ENCODE measurements around the gene TPM1. TPM values are rescaled to one million over a fixed set of nuclear protein-coding genes. Genes with fewer than 3 reads are reported as not detected.
"Not testable (repeated sequence)": the region's sequence is repeated elsewhere in the genome, so short reads cannot be mapped to it uniquely, and the experiment has no call there.

TPM1 gene
- total RNA-seq, 1 donor from 2014 or later, result 9.6 TPM

DNA sequence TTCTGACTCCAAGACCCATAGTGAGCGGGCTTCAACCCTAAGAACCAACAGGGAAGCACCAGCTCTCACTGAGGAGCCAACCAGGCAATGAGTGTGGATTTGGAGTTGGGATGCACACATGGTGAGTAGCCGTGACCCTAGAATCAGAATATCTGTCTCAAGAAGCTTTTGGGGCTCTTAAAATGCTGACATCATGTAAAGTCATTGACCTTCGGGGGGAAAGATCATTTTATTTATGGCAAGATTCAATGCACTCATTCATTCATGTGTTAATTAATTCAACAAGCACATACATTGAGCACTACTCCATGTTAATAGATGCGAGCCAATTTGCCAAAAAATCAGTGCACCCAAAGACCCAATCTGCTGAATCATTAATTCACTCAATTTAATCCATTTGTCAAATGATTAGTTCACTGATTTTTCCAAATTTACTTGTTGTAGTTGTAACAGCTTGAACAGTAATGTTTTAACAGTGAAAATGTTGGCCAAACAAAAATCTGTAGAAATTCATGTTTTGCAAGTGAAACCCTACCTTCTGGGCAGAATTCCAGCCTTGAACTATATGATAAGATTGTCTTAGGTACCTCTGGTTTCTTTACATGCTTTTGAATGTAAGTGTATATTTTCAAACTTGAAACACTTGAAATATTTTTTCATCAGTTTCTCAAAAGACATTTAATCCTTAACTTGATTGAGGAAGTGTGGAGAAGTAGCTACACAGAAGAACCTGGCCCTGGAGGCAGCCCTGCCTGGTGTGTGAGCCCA, 49.3 kb downstream of the TPM1 start:
- intact Hi-C loops (cut with micrococcal nuclease), result loop anchor here (5.0 kb wide), 2 partner anchors 310 to 700 kb away; partner anchors contain the start of gene TLN2

DNA sequence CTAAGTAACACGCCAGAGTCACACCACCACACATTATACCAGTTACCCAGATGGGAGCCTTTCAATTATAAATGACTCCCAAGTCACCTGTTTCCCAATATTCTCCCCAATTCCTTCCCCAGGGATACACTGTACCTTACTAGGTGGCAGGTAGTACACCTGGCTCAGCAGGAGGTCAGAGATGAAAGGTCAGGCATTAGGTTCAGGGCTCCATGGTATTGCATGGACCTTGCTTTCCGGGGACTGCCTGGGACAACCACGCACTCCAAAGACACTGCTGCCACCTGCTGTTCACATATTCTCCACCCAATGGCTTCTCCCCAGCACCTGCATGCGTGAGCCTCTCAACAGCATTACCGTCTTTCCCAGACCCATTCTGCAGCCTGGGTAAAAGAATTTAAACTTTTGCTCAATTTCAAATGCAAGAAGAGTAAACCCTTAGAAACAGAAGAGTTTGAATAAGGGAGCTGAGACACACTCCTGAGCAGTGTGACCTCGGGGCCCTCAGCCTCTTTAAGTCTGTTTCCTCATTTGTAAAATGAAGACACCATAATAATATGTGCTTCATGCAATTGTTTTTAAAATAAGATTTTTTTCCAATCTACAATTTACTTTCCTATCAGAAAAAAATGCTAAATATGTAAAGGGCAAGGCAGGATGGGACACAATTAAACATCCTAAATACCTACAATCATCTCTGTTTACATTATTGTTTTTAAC, 51.1 kb downstream of the TPM1 start:
- intact Hi-C loops (cut with micrococcal nuclease), result loop anchor here (1.0 to 5.0 kb wide), 3 partner anchors 45 to 701 kb away; partner anchors contain the start of gene TLN2

DNA sequence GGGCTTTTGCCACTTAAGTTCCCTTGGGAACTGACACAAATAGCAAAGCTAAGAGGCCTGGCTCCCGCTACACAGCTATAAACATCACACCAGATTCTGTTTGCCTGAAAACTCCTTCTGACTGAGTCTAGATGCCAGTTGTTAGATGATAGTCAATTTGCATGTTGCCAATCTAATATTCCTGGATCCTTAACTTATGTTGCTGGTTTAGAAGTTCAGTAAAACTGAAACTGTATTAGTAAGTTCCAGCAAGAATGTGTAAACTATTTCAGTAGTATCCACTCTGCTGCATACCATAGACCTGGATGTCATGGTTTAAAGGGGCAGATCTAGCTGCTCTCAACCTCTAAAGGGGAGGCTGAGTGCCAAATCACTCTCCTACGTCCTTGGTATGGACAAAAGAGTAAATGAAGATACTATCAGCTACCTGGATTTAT, 52.0 kb downstream of the TPM1 start:
- intact Hi-C loops (cut with micrococcal nuclease), result loop anchor here (5.0 kb wide), 2 partner anchors 312 to 702 kb away; partner anchors contain the start of gene TLN2

DNA sequence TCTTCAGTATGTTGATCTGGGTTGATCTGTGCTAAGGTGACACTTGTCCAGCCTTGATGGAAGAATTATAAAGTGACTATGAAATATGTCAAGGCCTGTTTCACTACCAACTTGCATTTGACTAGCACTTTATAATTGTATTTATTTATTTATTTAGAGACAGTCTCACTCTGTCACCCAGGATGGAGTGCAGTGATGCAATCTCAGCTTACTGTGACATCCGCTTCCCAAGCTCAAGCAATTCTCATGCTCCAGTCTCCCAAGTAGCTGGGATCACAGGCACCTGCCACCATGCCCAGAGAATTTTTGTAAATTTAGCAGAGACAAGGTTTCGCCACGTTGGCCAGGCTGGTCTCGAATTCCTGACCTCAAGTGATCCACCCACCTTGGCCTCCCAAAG, 53.6 kb downstream of the TPM1 start:
- intact Hi-C loops (cut with micrococcal nuclease), result no loop called here

DNA sequence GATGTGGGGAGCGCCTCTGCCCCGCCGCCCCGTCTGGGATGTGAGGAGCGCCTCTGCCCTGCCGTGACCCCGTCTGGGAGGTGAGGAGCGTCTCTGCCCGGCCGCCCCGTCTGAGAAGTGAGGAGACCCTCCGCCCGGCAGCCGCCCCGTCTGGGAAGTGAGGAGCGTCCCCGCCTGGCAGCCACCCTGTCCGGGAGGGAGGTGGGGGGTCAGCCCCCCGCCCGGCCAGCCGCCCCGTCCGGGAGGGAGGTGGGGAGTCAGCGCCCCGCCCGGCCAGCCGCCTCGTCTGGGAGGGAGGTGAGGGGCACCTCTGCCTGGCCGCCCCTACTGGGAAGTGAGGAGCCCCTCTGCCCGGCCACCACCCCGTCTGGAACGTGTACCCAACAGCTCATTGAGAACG, 56.4 kb downstream of the TPM1 start:
- intact Hi-C loops (cut with micrococcal nuclease), result not testable (repeated sequence)

DNA sequence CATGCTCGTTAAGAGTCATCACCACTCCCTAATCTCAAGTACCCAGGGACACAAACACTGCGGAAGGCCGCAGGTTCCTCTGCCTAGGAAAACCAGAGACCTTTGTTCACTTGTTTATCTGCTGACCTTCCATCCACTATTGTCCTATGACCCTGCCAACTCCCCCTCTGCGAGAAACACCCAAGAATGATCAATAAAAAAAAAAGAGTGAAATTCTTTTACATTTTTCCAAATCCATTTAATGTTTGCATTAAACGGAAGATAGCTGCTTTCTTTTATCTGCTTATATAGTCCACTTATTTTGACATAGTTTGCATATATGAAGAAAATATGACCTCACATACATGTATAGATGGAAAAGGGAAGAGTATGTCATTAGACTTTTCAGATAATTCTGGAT, 57.0 kb downstream of the TPM1 start:
- intact Hi-C loops (cut with micrococcal nuclease), result not testable (repeated sequence)

DNA sequence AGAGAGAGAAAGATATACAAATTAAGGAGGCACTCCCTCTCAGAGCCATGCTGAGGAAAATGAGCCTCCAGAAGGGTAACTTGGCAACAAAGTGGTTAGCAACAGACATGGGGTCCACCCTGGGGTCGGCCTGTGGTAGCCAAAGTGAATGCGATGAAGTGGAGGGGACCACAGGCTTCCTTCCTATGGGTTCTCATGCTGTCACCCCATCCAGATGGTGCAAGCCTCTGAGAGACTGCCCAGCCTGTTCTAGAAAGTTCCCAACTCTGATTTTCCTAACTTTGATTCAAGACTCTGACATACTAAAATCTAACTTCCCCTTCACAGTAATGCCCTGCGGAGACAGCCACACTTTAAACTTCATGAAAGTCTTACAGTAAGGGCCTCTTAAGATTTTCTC, 60.9 kb downstream of the TPM1 start:
- intact Hi-C loops (cut with micrococcal nuclease), result no loop called here

DNA sequence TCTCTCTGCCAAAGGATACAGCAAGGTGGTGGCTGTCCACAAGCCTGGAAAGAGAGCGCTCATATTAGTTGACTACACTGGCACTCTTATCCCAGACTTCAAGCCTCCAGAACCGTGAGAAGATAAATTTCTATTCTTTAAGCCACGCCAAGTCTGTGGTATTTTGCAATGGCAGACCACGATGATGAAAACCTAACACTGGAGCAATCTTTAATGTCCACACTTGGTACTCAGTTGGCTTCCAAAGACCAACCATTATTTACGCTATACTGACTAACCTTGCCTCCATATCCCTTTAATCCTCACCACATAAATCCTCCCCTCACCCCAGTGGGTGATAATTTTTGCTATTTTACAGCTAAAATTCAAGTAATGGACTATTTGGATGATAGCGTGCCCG, 62.2 kb downstream of the TPM1 start:
- intact Hi-C loops (cut with micrococcal nuclease), result no loop called here

DNA sequence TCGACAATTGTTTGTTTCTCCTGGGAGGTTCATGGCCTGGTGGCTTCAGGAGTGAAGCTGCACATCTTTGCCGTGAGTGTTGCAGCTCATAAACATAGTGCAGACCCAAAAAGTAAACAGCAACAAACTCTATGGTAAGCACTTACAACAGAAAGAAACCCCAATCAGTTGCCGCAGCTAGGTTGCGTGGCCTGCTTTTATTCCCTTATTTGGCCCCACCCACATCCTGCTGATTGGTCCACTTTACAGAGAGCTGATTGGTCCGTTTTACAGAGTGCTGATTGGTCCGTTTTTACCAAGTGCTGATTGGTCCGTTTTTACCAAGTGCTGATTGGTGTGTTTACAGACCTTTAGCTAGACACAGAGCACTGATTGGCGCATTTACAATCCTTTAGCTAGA, 62.8 kb downstream of the TPM1 start:
- intact Hi-C loops (cut with micrococcal nuclease), result not testable (repeated sequence)

DNA sequence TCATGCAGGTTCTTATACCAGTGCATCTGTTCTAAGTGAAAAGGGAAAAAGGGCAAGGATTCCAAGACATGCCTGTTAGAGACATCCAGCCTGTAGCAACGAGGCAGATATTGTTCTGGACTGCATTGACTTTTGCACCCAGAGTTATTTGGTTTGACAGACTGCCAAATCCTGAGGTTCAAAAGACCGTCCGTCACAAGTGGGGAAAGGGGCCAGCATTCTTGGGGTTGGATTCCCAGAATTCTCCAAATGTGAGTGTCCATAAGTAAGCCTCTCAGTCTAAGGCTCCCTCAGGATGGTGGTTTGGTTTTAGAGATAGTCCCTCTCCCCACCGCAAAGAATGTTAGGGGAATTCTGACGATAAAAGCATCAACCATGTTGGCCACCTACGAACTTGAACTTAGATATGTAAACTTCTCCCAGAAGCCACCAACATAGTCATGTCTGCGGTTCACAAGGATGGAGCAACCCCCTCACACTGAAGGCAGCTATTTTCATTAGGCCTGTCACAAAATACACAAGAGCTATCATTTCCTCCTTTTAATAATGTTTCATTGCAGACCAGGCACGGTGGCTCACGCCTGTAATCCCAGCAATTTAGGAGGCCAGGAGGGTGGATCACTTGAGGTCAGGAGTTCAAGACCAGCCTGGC, 65.5 kb downstream of the TPM1 start:
- intact Hi-C loops (cut with micrococcal nuclease), result no loop called here

DNA sequence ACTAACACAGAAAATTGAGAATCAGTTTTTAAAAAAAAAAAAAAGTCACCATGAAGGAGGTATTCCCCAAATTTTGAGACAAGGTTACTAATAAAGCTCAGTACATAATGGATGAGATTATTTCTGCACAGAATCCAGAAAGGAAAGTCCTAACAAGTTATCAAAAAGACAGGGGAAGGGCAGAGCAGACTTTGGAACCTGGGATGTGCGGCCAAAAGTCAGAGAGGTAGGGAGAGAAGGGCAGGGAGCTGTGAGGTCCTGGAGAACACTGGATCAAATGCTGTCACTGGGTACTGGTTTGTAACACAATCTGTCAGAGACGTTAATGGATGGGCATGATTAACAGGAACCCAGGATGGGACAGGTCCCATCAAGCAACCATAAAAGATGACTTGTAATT, 67.0 kb downstream of the TPM1 start:
- intact Hi-C loops (cut with micrococcal nuclease), result no loop called here

DNA sequence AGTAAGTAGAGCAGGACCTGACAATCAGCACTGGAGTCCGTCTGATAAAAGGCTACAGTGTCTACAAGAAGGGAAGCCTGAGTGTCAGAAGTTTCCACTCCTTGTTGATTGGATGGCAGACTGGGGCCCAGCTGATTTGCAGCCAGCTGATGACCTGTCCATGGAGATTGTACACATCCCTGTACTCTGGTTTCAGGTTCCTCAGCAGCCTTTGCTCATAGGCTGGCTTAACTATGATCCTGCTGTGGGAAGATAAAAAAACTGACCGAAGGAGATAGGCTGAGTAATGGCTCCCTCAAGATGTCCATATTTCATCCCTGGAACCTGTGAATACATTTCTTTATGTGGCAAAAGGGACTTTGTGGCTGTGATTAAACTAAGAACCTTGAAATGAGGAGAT, 67.4 kb downstream of the TPM1 start:
- intact Hi-C loops (cut with micrococcal nuclease), result no loop called here

DNA sequence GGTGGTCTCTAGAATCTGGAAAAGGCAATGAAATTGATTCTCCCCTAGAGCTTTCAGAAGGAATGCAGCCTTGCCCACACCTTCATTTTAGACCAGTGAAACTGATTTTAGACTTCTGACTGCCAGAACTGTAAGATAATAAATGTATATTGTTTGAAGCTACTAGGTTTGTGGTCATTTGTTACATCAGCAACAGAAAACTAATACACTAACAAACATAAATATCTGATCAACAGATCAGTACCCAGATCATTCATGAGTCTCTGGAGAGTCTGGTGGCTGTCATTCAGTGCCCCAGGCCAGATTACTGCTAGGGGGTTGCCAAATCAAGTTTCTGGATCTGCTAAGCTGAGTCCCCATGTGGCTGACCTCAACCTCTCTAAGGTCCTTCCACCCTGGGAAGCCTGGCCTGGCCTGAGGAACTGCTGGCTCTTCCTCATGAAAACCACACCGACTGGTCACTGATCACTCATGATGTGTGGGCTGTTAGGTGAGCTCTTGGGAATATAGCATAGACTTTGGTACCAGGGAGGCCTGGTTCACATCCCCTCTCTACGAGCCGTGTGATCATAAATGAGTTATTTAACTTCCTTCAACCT, 68.0 kb downstream of the TPM1 start:
- intact Hi-C loops (cut with micrococcal nuclease), result no loop called here

DNA sequence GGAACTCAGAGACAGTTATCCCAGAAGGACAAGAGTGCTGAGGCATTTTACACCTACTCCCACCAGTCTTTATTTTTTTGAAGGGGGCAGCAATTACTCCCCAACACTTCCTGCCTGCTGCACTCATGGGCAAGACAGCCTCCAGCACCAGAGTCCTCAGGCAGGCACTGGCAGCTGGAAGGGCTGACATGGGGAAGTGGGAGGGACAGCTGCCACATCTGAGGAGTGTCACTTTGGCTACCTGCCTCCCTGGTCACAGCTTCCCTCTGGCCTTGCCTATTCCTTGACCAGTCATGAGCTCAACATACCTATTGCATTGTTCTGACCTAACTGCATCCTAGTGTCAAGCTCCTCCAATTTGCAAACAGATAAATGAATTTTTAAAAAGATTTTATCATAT, 68.9 kb downstream of the TPM1 start:
- intact Hi-C loops (cut with micrococcal nuclease), result no loop called here

DNA sequence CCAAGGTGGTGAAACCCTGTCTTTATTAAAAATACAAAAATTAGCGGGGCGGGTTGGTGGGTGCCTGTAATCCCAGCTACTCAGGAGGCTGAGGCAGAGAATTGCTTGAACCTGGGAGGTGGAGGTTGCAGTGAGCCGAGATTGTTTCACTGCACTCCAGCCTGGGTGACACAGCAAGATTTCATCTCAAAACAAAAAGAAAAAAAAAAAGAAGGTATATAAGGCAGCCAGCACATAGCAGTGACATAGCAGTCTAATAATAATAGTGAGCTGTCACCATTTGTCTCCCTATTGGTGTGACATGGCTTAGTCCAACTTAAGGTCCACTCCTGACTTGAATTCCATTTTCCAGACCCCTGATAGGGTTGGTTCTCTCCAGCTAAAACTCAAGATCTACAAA, 70.3 kb downstream of the TPM1 start:
- intact Hi-C loops (cut with micrococcal nuclease), result no loop called here

DNA sequence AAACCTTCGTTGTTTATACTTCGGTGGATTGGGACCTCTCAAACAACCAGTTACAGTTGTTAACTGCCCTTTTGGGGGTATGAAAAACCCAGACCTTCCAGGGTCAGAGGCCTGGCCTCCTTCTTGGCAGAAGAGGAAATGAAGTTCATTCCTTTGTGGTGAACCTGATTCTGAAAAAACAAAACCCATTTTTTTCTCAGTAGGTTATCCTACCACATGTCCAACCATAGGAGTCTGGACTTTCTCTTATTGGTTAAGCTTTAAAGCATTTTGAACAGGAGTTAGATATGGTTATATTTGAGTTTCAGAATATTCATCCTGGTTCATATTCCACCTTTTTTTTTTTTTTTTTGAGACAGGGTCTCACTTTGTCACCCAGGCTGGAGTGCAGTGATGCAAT, 71.9 kb downstream of the TPM1 start:
- intact Hi-C loops (cut with micrococcal nuclease), result no loop called here

Other genes with a start within 250 kb of the TPM1 start
- gene LACTB, start 79.1 kb downstream of the TPM1 start, total RNA-seq, result 10.4 and 11.2 TPM in 2 replicates
- 206 and 215 TPM in 2 replicates for gene RPS27L, start 114.7 kb downstream of the TPM1 start, total RNA-seq
- gene RAB8B, start 146.9 kb downstream of the TPM1 start, total RNA-seq, result 111 and 120 TPM in 2 replicates
- 13.1 and 13.6 TPM in 2 replicates for gene APH1B, start 234.9 kb downstream of the TPM1 start, total RNA-seq